Stimulated activated naive CD4-positive, alpha-beta T cell treated with Interleukin-2 at 50 U/mL for 16 hours (primary cell): ENCODE data around the gene RANGRF.

Experiments used
- DNase-seq: peaks from one replicate; lab custom pipeline; 2025; lab: John Stamatoyannopoulos, UW

Gene RANGRF

DNA sequence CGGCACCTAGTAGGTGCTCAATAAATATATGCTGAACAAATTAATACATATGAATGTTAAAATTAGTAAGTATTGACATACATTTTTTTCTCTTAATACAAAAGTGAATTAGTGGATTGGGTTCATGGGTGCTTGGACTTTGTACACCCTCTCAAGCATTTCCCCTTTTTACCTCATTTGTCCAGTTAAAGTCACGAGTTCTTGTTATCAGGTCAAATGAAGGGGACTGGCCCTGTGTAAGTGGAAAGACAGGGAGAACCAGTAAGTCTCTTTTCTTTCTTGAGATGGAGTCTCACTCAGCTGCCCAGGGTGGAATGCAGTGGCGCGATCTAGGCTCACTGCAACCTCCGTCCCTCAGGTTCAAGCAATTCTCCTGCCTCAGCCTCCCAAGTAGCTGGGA is 13.7 kb upstream of the RANGRF start:
- DNase-seq = no peak

DNA sequence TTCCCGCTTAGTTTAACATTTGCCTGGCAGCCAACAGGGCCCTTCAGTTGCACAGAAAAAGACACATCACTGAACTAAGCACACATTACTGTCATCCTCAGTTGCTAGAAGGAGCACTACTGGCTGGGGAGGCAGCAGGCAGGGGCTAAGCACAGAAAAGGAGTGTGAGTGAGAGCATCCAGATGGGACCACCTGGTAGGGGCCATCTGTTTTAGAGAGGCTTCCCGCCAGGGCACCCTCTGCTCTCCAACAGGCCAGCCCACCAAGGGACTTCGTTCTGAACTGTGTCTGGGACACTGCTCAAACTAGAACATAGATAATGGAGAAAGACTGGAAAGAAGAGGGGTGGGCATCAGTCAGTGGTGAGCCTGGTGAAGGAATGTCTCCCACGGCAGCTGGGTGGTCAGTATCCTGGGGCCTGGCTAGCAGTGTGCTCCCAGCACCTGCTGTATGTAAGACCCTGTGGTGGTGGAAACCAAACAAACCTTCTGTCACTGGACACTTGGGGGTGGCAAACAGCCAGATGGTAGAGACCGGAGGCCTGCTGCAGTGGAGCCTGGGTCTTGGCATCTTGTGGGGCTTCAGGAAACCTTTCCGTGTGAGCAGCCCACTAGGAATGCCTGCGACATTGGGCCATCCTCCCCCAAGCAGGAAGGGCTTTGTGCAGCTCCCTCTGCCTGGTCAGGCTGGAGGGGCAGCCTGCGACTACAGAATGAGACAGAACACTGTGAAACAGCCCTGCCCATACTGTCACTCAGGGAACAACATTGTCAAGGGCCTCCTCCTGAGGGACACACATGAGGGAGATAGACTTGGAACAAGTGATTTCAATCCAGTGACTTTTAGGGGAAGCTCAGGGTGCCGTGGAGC is 12.8 kb upstream of the RANGRF start:
- DNase-seq = no peak

DNA sequence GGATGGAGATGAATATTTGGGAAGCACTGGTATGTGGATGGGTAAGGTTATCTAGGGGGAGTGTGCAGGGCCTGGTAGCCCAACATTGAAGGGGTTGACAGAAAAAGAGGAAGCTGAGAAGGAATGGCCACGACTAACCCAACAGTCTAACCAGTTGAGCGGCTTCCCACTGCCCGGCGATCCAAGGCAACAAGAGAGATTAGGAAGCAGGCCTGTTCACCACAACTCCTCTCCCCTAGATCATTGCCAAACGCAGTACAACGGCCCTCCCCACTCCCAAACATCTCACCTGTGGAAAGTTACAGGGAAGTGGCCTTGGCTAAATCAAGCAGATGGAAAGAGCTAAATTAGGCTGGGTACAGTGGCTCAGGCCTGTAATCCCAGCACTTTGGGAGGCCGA is 11.2 kb upstream of the RANGRF start:
- no peak for DNase-seq

DNA sequence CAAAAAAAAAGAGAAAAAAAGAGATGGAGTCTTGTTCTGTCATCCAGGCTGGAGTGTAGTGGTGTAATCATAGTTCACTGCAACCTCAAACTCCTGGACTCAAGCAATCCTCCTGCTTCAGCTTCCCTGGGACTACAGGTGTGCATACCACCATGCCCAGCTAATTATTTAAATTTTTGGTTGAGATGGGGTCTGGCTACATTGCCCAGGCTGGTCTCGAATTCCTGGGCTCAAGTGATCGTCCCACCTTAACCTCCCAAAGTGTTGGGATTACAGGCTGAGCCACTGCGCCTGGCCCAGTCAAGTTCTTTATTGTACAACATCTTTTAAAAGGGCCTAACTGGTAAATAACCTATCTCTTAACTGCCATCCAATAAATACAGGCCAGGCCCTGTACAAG is 6.1 kb upstream of the RANGRF start:
- no peak for DNase-seq

DNA sequence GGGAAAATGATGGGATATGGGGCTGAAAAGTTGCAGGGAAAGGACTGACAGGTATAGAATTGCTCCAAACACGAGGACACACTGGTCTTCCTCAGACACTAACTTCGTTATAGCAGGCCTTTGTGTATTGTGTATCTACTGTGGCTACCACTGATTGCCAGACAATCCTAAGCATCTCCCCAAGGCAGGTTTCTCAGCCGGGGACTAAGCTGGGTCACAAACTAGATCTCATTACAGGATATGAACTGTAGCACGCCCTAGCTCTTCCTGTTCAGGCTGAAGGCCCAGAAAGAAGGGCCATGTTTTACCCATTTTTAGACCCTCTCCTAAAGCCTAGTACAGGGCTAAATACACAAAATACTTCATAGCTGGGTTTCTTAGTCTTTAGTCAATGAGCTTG is 5.1 kb upstream of the RANGRF start:
- no peak for DNase-seq

DNA sequence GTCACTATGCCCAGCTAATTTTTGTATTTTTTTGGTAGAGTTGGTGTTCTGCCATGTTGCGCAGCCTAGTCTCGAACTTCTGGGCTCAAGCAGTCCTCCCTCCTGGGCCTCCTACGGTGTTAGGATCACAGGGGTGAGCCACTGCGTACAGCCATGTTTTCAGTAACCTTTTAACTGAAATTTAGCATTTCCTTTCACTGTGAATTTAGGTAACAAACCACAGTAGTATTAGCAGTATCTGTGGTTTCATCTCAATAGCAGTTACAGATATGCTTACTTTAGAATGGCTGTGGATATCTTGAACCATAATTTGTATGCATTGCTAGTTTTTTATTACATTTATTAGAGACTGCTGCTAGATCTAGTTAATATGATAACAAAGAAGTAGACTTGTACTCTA is 4.3 kb upstream of the RANGRF start:
- no peak for DNase-seq

DNA sequence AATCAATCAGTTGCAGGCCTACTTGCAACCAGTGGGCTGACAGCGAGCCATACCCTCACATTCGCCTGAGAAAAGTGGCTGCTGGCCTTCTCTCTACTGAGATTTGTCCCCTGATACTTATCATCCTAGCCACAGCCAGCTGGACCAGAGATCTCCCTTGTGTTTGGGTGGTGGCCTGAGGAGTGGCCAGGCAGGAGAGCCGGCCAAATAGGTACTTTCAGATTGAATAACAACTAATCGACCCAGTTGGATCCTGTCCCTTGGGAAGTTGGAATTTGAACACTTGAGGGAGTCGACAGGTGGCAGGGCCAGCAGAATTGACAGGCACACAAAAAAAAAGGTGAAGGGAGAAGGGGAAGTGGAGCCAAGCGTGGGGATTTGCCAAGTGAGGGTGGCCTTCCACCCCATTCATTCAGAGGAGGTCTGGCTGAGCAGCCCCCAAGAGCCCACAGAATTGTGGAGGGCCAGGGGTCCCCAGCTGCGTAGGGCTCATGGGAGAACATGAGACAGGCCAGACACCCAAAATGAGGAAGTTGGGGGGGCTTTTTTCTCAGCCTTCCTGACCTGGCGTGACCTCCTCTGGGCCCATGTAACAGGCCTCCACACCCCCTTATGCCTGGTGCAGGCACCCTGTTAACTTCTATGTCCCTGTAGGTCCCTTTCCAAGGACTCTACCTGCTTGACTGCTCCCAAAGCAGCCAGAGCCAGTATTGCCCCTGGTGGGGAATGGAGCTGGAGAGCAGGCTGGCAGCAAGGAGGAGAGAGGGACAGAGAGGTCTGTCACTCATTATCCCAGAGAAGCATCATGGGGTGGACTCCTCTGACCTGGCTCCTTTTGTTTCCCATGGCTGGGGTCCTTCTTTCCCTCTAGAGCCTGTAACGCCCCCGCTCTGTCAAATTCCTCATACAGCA is 2.9 kb upstream of the RANGRF start:
- no peak for DNase-seq

DNA sequence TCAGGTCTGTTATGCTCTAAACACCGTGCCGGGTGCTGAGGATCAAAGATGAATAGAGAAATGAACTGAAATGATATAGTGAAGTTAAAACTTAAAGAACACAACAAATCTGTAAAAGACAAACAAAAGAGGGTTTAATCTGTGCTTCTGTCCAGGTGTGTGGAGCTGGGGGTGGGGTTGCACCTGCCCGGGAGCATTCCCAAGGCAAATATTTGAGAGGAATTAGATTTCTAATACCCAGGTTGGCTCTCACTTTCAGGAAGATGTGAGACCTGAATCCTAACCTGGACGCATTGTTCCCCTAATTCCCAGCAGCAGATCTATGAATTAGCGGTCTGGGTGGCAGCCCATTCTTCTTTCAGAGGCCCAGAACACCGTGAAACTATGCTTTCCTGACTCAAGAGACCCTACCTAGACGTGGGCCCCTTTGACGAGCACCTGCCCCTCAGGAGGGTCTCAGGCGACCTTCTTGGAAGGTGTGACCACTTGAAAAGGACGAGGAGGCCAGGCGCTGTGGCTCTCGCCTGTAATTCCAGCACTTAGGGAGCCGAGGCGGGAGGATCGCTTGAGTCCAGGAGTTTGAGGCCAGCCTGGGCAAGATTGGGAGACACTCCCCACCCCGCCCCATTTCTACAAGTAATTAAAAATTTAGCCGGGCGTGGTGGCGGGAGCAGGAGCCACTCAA is 677 bp upstream of the RANGRF start:
- no peak for DNase-seq

DNA sequence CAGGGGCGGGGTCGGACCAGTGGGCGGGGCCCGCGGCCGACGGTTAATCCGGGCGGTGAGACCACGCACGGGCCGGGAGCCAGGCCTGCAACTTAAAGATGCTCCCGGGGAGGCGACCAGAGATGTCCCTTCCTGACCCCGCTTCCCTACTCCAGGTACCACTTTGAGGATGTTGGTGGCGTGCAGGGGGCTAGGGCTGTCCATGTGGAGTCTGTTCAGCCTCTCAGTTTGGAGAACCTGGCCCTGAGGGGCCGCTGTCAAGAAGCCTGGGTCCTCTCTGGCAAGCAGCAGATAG is 580 bp downstream of the RANGRF start:
- no peak for DNase-seq

DNA sequence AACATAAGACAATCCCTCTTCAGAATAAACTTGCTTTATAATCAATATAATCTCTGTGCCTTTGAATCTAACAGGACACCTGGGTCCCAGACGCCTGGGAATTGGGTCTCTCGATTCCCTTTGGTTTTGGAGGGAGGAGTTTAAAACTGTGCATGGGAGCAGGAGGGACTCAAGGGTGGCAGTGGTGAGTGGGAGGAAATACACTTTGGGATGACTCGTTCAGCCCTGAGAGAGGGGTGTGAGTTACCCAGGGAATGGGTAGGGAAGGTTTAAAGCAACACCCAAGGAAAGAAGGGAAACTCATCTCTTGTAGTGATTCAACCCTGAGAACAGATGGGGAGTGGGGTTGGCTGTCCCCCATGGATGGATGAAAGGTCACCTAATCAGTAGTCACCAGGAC is 1.6 kb downstream of the RANGRF start:
- no peak for DNase-seq

DNA sequence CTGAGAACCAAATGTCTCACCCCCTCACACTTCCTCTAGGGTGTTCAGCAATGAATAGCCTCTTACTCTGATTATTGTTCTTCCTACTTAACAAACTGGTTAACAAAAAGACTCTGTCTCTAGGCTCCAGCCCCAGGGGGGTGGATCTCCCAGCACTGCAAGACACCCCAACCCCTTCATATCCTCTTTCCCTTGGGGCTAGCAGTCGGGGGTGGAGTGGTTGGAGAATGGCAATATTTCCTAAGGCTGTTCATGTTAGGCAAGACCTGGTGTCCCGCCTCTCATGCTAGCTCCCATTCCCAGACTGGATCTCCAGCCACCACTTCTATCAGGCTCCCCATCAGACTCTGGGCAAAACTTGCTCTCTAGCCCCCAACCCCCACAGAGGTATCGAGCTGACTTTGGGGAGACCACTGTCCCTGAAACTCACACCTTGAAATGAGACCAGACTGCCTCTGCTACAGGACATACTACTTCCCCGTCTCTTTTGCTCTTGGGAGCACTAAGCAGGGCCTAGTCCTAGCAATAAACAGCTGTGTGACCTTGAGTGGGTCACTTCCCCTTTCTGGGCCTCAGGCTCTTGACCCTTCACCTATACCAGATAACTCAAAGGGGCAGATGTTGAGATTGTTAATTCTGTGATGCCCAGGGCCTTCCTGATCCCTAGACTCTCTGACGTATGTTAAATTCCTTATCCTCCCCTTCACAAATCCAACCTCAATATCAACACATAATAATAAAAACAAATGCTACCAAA is 4.3 kb downstream of the RANGRF start:
- no peak for DNase-seq

DNA sequence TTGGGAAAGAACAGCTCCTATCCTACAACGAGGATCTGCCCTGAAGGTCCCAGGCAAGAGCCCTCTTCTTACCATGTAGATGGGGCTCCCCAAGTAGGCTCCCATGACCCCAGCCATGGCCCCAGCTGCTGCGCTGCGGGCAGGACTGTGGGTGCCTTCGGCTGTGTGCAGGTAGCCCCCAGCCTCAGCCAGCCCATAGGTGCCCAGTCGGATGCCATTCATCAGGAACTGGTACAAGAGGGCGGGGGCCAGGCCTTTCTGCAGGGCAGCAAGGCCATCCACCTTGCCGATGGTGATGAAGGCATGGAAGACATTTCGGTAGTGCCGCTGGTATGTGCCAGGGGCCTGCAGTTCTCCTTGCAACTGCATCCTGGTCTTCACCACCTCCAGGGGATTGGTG is 5.9 kb downstream of the RANGRF start:
- no peak for DNase-seq

DNA sequence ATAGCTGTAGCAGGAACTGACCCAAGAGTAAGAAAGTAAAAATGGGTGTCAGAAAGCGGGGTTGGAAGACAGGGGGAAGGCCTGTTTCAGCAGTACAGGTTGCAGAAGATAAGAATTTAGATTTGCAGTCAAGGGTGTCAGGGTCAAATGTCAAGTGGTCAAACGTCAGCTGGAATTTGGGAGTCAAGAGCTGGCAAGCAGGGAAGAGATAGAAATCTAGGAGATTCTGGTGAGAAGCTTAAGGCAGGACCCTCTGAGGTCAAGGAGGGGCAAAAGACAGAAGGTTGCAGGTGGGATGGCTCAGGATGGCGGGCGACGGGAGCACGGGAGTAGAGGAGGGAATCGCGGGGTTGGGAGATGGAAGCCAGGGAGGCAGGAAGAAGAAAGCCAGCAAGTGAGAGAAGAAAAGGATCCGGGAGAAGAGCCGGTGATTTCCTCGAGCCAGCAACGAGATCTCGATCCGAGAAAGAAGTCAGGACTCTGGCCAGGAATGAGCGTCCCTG is 6.4 kb downstream of the RANGRF start:
- no peak for DNase-seq

DNA sequence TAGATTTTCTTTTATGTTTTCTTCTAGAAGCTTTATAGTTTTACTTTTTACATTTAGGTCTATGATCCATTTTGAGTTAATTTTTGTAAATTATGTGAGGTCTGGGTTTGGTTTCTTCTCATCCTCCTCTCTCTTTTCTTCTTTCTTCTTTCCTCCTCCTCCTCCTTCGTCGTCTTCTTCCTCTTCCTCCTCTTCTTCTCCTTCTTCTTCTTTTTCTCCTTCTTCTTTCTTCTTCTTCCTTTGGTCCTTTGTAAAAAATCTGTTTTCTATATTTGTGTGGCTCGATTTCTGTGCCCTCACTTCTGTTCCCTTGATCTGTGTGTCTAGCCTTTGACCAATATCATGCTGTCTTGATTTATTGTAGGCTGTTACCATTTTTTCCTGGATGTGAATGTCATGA is 11.8 kb downstream of the RANGRF start:
- no peak for DNase-seq

DNA sequence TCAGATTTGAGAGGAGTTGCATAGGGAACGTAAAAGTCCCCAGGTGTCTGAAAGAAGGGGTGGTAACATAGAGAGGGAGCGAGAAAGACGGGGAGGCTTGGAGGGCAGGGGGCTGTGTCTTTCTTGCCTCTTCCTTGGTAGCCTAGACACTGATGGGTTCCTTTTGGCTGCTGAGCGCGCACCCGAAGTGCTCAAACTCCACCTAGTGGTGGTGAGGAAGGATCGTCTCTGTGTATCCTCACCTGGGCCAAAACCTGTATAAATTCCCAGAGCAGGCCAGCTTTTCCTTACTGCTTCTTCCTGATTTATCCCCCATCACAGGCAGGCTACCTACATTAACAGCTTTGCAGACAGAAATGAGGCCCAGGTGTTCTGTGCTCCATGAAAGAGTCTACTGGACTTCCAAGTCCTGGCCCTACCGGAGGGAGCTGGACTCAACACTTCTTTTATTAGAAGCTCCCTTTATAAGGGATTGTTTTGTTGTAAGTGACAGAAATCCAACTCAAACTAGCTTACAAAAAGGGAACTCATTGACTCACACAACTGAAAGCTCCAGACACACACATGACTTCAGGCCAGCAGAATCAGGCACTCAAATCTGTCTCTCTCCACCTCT is 12.3 kb downstream of the RANGRF start:
- DNase-seq = peak; percentile 28

DNA sequence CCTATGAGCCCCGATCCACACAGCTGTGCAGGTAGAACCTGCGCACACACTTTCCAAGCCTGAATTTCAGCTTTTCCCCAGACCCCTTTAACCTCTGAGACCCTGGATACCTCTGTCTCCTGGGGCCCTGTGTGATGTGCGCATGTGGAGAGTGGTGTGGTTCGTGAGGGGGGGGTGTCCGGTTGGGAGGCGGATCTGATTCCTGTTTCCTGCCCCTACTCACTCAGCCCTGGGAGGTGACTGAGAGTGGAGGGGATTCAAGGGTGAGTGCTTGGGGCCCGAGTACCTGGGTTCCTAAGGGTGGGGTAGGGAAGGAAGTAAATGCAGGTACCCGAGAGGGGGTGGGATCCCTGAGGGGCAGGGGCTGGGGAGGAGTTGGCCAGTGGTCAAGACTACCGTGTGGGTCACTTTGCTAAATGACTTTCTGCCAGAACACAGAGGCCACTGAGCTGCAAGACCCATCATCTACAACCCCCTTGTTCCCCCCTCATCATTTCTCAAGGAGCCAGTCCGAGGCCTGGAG is 22.2 kb downstream of the RANGRF start:
- DNase-seq = no peak

DNA sequence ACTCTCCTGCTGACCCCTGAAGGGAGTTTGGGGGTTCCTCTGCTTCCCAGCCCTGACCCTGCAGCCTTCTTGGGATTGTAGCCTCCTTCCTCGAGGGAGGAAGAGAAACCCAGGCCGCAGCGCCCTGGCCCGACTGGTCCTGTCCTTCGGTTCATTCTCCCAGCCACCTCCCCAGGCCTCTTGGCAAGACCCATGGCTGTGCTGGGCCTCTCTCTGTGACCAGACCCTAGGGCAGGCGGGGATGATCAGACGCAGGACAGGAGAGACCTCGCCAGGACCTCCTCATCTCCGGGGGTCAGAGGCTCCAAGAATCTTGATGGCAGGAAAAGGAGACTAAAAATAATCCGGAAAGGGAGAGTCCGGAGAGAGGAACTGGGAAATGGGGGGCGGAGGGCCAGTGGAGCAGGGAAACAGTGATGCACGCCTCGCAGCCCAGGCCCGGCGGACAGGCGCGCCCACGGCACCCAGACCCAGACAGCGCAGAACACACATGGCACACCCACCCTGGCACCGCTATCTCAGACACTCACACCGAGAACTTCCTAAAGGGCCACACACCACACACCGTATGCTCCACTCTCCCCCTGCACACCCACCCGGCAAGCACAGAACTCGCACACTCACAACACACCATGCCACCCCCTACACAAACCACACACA is 22.8 kb downstream of the RANGRF start:
- no peak for DNase-seq

DNA sequence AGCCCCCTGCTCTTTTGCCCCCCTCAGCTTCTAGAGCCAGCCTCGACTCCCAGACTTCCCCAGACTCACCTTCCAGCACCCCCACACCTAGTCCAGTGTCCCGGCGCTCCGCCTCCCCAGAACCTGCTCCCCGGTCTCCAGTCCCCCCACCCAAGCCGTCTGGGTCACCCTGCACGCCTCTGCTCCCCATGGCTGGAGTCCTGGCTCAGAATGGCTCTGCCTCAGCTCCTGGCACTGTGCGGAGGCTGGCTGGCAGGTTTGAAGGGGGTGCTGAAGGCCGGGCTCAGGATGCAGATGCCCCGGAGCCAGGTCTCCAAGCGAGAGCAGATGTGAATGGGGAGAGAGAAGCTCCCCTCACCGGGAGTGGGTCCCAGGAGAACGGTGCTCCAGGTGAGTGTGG is 23.8 kb downstream of the RANGRF start:
- no peak for DNase-seq

DNA sequence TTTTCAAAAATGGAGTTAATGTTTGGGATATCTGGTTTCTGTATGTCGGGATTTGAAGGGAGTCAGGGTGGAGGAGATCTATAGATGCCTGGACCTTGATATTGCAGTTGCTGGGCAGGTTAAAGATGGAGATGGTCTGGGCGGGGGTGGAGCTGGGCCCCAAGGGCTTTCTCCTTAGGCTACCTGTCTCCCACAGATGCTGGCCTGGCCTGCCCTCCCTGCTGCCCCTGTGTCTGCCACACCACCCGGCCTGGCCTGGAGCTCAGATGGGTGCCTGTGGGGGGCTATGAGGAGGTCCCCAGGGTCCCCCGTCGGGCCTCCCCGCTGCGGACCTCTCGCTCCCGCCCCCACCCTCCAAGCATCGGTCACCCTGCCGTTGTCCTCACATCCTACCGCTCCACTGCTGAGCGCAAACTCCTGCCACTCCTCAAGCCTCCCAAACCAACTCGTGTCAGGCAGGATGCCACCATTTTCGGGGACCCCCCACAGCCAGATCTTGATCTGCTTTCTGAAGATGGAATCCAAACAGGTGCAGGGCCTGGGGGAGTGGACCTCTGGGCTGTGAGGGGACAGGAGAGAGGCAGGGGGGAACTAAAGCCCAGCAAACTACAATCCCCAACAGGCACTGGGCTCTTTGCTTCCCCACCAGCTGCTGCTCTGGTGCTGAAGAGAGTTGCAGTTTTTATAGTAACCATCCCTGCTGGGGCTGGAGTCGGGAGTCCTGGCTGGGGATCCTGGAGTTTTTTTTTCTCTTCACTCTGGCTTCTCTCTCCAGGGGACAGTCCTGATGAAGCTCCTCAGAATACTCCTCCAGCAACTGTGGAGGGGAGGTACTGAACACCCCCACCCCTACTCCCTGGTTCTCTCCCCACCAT is 24.5 kb downstream of the RANGRF start:
- no peak for DNase-seq
